BE2C (cell line): ENCODE data around the gene NAV1.

ENCODE experiments used
- DNase-seq: peaks from one replicate; pipeline ENCODE4 v3.0.0-alpha.2; 2020
- H3K27me3 ChIP-seq: fragments of 250-450 bp; sonication (Bioruptor Pico); 2 replicates; pipeline ENCODE4 v1.5.1; 2020; ENCODE audit warnings: mild to moderate bottlenecking
- H3K36me3 ChIP-seq: fragments of 250-450 bp; sonication (Bioruptor Pico); 2 replicates; pipeline ENCODE4 v1.5.1; 2020; ENCODE audit warnings: mild to moderate bottlenecking
- H3K4me1 ChIP-seq: fragments of 250-450 bp; sonication (Bioruptor Pico); 2 replicates; pipeline ENCODE4 v1.5.1; 2020
- H3K4me3 ChIP-seq: 2 replicates; pipeline ENCODE4 v1.5.1; 2011; ENCODE audit warnings: low read depth, low read length
- H3K9me3 ChIP-seq: fragments of 250-450 bp; sonication (Bioruptor Pico); 2 replicates; pipeline ENCODE4 v1.5.1; 2020
- TF ChIP-seq, protein P1 (sequence below): IDR thresholded peaks from 2 replicates; pipeline ENCODE4 v1.5.1; 2012; ENCODE audit warnings: mild to moderate bottlenecking, low read depth, low read length

NAV1 gene

GRCh38 chr1:201499191-201499590, 39.7 kb upstream of the NAV1 start:
- H3K27me3 ChIP-seq, result no peaks in the 10 kb centered on the region
- H3K36me3 ChIP-seq, result no peaks in the 10 kb centered on the region
- H3K4me1 ChIP-seq, result peaks cover 21% of the 10 kb centered on the region
- TF ChIP-seq, protein P1, sequence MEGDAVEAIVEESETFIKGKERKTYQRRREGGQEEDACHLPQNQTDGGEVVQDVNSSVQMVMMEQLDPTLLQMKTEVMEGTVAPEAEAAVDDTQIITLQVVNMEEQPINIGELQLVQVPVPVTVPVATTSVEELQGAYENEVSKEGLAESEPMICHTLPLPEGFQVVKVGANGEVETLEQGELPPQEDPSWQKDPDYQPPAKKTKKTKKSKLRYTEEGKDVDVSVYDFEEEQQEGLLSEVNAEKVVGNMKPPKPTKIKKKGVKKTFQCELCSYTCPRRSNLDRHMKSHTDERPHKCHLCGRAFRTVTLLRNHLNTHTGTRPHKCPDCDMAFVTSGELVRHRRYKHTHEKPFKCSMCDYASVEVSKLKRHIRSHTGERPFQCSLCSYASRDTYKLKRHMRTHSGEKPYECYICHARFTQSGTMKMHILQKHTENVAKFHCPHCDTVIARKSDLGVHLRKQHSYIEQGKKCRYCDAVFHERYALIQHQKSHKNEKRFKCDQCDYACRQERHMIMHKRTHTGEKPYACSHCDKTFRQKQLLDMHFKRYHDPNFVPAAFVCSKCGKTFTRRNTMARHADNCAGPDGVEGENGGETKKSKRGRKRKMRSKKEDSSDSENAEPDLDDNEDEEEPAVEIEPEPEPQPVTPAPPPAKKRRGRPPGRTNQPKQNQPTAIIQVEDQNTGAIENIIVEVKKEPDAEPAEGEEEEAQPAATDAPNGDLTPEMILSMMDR, result no peak
- H3K9me3 ChIP-seq, result no peaks in the 10 kb centered on the region
- no peak for DNase-seq
- no peak overlapping the region for H3K4me3 ChIP-seq

DNA sequence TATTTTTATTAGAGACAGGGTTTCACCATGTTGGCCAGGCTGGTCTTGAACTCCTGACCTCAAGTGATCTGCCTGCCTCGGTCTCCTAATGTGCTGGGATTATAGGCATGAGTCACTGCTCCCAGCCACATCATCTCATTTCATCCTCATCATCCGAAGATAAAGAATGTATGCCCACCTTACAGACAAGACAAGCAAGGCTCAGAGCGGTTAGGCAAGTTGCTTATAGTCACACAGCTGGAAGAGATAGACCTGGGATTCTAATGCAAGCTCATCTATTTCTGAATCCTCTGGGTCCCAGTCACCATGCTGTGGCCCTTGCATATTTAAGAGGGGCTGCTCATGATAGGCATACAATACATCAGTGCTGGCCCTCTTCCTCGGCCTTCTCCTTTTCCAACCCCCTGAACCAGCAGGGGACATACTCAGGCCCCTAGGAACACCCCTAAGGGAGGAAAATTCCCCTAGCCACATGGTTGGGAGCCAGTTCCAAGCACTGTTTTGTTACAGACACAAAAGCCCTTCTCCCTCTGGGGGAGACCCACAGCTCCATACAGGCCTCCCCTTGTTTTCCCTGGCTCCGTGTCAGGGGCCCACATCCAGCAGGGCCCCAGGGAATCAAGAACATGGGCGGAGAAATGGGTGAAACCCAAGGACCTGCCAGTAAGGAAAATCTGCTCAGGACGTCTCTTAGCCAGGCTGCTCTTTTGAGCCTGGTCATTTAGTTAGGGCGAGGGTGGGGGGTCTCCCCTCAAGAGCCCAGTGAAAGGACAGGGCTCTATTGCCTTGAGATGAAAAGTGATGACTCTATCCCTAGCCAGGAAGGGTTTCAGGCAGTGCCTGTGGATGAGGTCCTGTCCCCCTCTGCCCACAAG, 38.9 kb upstream of the NAV1 start:
- H3K9me3 ChIP-seq, result no peaks in the 10 kb centered on the region
- H3K27me3 ChIP-seq, result no peaks in the 10 kb centered on the region
- H3K36me3 ChIP-seq, result no peaks in the 10 kb centered on the region
- H3K4me3 ChIP-seq, result no peak overlapping the region
- no peak for DNase-seq
- peaks cover 18% of the 10 kb centered on the region for H3K4me1 ChIP-seq
- TF ChIP-seq, protein P1, result no peak

- no peaks in the 10 kb centered on the region for H3K9me3 ChIP-seq
- H3K4me1 ChIP-seq, result peaks cover 14% of the 10 kb centered on the region
- TF ChIP-seq, protein P1, result no peak
- H3K27me3 ChIP-seq, result no peaks in the 10 kb centered on the region
- no peak for DNase-seq
- H3K36me3 ChIP-seq, result no peaks in the 10 kb centered on the region
- no peak overlapping the region for H3K4me3 ChIP-seq
Measured at GRCh38 chr1:201500670-201501120, 38.2 kb upstream of the NAV1 start.

DNA sequence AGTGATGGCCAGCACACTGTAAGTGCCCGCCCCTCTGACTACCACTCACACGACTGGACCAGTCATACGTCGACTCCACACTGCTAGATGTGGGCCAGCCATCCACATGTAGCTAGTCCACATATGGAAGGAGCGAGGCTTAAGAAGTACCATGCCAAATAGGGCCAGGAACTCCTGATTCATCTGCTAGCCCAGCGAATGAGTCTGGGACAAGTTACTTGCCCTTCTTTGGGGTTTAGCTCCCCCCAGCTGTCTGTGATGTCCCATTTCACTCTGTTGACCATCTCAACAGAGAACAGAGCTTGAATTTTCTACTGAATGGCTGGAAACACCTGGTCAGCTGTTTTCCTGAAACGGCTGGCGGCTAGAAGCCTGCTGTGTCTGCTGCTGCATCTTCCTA, 37.8 kb upstream of the NAV1 start:
- no peak overlapping the region for H3K4me3 ChIP-seq
- no peak for DNase-seq
- H3K36me3 ChIP-seq, result no peaks in the 10 kb centered on the region
- H3K27me3 ChIP-seq, result no peaks in the 10 kb centered on the region
- H3K4me1 ChIP-seq, result peaks cover 9% of the 10 kb centered on the region
- TF ChIP-seq, protein P1, result no peak
- no peaks in the 10 kb centered on the region for H3K9me3 ChIP-seq

DNA sequence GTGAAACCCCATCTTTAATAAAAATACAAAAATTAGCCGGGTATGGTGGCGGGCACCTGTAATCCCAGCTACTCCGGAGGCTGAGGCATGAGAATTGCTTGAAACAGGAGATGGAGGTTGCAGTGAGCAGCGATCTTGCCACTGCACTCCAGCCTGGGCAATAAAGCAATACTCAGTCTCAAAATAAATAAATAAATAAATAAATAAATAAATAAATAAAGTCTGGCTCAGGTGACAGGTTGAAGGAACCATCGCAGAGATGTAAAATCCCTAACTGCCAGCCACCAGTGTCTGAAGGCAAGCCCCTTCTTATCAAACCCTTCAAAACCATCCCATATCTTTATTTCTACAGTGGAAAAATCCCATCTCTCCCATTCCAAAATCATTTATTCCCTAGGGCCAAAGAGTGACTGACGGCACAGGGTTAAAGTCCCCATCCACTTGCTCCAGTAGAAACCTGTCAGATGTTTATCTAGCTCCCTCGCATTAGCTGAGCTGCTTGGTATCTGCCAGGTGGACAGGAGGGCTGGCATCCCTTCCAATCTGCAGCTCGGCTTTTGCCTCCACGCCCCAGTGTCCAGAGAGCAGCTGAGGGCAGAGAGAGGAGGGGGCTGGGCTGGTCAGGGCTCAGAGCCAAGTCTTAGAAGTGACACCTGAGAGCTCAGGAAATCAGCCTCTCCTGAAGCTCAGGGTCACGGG, 37.0 kb upstream of the NAV1 start:
- TF ChIP-seq, protein P1, result no peak
- Histone ChIP-seq H3K4me3 (no peak overlapping the region), H3K4me1 (peaks cover 3% of the 10 kb centered on the region; the same call in 1 of the 2 replicates), H3K9me3 (no peaks in the 10 kb centered on the region), H3K36me3 (no peaks in the 10 kb centered on the region), H3K27me3 (no peaks in the 10 kb centered on the region)
- no peak for DNase-seq

DNA sequence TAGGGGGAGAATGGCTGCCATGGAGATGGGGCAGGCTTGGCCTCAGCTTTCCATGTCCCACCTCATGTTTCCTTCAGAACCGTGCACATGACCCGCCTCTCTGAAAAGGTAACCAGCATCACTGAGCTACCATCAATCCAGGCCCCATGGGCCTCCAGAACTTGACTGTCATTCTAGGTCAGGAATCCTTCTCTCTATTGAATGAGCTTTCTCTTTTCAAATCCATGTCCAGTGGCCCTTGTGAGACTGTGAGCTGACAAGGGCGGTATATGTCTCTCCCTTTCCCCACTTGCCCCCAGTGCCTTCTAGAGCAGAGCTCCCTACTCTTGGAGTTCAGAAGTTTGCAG, 36.4 kb upstream of the NAV1 start:
- Histone ChIP-seq H3K4me1 (peaks cover 3% of the 10 kb centered on the region), H3K27me3 (no peaks in the 10 kb centered on the region), H3K4me3 (no peak overlapping the region), H3K9me3 (no peaks in the 10 kb centered on the region), H3K36me3 (no peaks in the 10 kb centered on the region)
- DNase-seq, result no peak
- TF ChIP-seq, protein P1, result no peak
